Glomerular visceral epithelial cell (primary cell): ENCODE results near the gene TMEM163.
"Not testable (repeated sequence)": the region's sequence is repeated elsewhere in the genome, so short reads cannot be mapped to it uniquely, and the experiment has no call there.

Experiments used
- DNase-seq: peaks from one replicate; pipeline ENCODE4 v3.0.0-alpha.2; 2016; ENCODE audit errors: extremely low spot score

TMEM163 gene

DNA sequence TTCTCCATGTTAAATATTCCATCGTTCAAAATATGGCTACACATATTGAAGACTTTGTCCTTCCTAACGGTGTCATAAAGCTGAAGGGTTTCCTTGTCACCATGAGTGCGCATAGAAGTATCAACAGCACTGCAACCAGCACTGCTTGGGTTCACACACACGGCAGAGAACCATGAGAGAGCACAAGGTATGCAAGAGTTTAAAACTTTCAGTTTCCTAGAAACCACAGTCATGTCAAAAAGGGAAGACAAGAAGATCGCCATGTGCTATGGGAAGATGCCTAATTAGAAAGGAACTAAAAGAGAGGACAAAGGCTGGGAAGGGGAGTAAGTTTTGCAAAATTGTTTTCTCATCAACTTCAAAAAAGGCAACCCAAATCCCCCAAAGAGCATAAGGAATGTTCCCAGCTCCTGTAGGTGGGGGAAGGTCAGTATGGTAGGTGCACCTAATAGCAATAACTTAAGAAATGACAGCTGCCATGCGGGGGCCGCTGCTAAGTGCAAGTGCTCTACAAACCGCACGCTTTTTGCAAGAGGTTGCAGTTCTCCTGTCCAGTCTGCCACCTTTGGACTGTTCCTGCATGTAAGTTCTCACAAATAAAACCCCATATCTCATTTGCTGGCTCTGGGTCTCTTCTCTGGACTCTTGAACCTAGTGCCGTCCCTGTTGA is 136.8 kb downstream of the TMEM163 start:
- DNase-seq, result no peak

GRCh38 chr2:134578316-134578715 is 140.5 kb downstream of the TMEM163 start:
- no peak for DNase-seq

GRCh38 chr2:134576478-134576877 is 142.3 kb downstream of the TMEM163 start:
- no peak for DNase-seq

DNA sequence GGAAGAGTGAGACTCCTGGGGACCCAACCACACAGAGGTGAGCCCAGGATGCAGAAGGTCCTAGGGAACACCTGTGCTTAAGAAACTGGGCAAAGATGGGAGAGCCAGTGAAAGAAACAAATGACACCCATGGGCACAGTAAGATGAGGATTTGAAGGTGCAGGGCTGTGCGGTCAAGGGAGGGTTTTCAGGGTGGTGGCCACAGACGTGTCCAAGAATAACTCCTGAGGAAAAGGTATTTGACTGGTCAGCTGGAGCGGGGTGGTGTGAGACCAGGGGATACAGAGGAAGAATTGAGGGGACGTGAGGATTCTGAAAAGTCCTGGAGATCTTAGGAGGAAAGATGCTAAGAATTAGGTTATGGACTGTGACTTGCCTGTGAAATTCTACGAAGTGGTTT is 142.9 kb downstream of the TMEM163 start:
- DNase-seq, result no peak

- no peak for DNase-seq
Measured at GRCh38 chr2:134574611-134575330, 144.0 kb downstream of the TMEM163 start.

- no peak for DNase-seq
Measured at GRCh38 chr2:134573724-134574123, 145.1 kb downstream of the TMEM163 start.

DNA sequence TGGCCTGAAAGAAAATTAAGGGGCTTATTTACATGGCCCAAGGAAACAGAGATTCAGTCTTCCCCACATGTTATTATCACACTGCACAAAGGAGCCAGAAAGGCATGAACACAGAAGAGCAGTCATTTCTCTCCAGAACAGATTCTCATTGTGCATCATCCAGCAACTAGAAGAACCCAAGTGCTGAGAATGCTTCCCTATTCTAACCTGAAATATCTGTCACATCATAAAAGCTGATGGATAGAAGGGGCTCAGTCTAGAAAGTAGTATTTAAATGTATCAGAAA is 145.8 kb downstream of the TMEM163 start:
- DNase-seq, result no peak

DNA sequence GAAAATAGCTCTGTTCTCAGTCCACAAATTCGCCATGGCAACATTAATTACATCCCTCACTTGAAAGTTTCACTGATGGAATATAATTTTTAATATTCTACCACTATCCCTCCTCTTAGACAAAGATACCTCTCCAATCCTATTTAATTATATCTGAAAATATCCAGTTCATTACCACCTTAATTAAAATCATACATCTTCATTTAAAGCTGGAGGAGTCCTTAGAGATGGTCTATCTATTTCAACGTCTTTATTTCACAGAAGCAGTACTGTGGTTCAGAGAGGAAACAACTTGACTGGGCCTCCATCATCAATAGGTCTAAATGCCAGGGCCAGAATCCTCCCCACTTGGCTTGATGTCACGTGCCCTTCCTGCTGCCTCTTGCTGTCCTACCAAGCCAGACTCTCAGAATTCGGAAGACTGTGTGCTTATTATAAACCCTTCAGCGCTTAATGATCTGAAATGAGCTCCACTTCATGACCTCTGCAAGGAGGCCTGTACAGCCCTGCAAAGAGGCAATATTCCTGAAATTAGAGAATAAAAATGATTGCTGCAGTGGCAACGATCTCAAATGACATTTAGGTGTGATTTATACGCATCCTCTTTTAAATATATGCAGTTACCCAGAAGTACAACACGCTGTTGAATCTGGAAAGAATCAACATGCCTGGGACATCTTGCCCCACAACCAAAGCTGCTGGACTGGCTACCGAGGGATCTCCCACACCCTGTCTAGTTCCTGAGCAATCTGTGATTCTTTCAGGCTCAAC is 146.3 kb downstream of the TMEM163 start:
- no peak for DNase-seq

GRCh38 chr2:134570676-134571075 is 148.1 kb downstream of the TMEM163 start:
- no peak for DNase-seq

GRCh38 chr2:134568413-134568812 is 150.4 kb downstream of the TMEM163 start:
- DNase-seq, result no peak

DNA sequence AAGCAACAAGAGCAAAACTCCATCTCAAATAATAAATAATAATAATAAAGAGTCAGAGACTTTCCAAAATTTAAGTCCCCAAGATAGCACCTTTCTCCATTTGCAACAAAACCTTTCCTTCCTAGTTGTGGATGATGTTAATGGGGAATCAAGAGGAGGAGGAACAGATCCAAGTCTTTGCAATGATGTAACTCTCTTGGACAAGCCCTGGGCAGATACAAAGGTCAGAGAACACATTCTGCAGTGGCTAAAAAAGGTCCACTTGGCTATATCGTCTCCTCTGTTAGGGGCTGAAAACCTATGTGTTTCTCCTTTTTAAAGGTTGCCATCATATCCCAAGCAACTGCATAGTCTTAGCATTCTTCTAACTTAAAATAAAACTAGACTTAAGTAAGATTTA is 151.1 kb downstream of the TMEM163 start:
- DNase-seq, result no peak

GRCh38 chr2:134564955-134565354 is 153.8 kb downstream of the TMEM163 start:
- DNase-seq, result not testable (repeated sequence)

- no peak for DNase-seq
Measured at GRCh38 chr2:134564549-134564948, 154.3 kb downstream of the TMEM163 start.

DNA sequence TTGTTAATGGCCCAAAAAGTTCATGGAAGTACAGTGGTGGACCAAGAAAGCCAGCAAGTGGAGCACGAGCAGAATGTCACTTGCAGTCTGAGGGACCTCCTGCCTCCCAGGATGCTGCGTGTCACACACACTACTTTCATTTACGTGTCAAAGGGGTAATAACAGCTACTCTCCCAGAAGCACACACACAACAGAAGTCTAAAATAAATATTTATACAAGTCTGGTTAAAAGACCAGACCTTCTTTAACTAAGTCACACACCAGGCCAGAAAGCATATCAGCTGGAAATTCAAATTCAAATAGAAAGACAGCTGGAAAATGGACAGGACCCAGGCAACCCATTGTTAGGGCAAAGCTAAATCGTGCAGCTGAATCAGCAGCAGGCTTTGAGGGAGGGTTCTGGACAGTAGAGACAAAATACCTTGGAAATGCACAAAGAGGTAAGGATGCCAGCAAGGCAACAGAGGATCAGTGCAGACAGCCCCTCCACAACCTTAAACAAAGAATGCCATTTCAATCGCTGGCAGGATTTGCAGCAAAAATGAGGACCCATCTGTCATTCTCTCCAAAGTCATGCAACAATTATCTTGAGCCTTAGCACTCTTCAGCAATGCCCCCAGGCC is 160.5 kb downstream of the TMEM163 start:
- DNase-seq, result no peak

DNA sequence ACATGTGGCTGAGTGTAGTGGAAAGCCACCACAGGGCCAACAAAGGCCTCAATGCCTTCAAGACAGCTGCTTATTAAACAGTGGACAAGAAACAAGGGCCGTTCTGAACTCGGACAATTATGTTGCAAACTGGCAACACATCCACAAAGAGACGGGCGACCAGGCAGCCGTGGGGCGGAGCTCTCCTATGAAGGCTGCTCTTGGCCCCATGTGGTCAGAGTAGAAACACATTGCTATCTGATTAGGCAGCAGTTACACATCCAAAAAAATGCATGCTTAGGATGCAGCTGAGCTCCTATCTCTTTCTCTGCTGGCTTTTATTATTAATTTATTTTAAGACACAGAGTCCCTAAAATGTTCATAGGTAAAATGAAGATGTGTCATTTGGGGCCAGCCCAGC is 163.4 kb downstream of the TMEM163 start:
- no peak for DNase-seq

GRCh38 chr2:134553657-134554056 is 165.1 kb downstream of the TMEM163 start:
- no peak for DNase-seq

DNA sequence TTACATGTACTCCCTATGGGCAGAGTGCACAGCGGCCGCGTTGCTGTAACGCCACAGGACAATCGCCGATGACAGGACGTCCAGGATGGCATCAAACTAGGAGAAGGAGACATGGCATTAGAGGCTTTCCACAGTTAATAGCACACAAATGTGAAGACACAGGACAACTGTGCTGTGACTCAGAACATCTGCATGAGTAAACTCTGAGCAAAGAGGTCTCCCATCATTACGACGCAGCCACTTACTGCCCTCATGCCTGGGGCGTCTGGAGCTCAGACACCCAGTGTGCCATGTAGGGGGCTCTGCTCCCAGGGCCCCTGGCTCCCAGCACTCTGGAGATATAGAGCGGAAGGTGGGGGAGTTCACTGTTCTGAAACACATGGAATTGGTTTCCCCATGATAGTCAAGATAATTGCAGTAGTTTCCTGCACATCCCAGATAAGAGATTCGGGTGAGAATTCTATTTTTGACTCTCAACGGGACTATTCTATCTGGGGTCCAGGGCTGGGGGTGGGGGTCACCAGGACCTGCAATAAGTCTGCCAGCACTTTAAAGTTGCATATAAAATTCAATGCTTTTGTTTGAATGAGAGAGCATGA is 168.1 kb downstream of the TMEM163 start:
- DNase-seq, result no peak

- peak; percentile 6 for DNase-seq
Measured at GRCh38 chr2:134549104-134549503, 169.7 kb downstream of the TMEM163 start.

GRCh38 chr2:134540990-134541389 is 177.8 kb downstream of the TMEM163 start:
- no peak for DNase-seq

DNA sequence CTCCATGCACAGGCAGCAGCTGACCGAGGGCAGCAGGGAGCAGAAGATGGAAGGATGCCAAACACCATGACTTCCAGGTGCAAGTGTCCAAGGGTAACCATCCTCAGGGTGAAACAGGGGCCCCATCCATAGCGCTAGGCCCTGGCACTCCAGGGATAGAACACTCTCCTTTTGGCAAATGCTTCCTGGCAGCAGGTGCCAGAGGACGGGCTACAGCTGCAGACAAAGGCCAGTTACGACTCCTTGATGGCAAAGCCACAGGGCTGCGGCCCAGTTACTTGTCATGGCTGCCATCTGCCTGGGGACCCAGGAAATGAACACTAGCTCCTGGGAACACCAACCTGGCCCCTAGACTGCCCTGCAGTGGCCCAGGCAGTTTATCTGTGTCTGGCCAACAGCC is 178.8 kb downstream of the TMEM163 start:
- DNase-seq, result no peak

- DNase-seq, result no peak
Measured at GRCh38 chr2:134537702-134538101, 181.1 kb downstream of the TMEM163 start.

- DNase-seq, result no peak
Measured at GRCh38 chr2:134537121-134537520, 181.7 kb downstream of the TMEM163 start.
